Colonic mucosa (tissue), 4 donors: ENCODE measurements around the gene GZMB. TPM values are rescaled to one million over a fixed set of nuclear protein-coding genes. Genes with fewer than 3 reads are reported as not detected.

Experiments
- DNase-seq: peaks from one replicate; pipeline ENCODE4 v3.0.0-alpha.2; 2020
- H3K27ac ChIP-seq: fragments of 200-600 bp; one replicate; pipeline ENCODE4 v1.8.0; 2021
- H3K27me3 ChIP-seq: fragments of 200-600 bp; one replicate; pipeline ENCODE4 v1.8.0; 2021
- H3K36me3 ChIP-seq: fragments of 200-600 bp; one replicate; pipeline ENCODE4 v1.8.0; 2021
- H3K4me1 ChIP-seq: fragments of 200-600 bp; one replicate; pipeline ENCODE4 v1.8.0; 2021; ENCODE audit warnings: mild to moderate bottlenecking
- H3K4me3 ChIP-seq: fragments of 200-600 bp; one replicate; pipeline ENCODE4 v1.8.0; 2021
- H3K9ac ChIP-seq, 2 donors: one replicate each; pipeline ENCODE4 v1.7.0; 2013; ENCODE audit warnings: control low read depth in 2 of 2, low read depth in 2 of 2, low read length in 2 of 2
- H3K9me3 ChIP-seq: fragments of 200-600 bp; one replicate; pipeline ENCODE4 v1.8.0; 2021
- CTCF ChIP-seq: fragments of 200-600 bp; IDR thresholded peaks from one replicate; pipeline ENCODE4 v1.8.0; 2022; ENCODE audit warnings: antibody characterized with exemption, mild to moderate bottlenecking
- intact Hi-C: fragments of 100-400 bp; cut with DNase I; formaldehyde crosslinking; loops from one replicate; pipeline ENCODE4 v1.14.1; 2022
- total RNA-seq, 2 donors: library from RNA; stranded (reverse); fragmentation: NEBNext Ultra II Directional in 1 of 2; extraction: Animal tissue kit (Norgen Biotek cat#: 25700) in 1 of 2; gene quantifications; one replicate each; pipeline ENCODE4 v1.2.1, GENCODE V29; 2021
- donor health status: healthy.
- donor health status: DM: no; HTN: no; CAD: no.
- donor health status: DM: no; HTN: no; CAD: no.

GZMB gene
- total RNA-seq, 2 donors from 2014 or later, result 1.1 to 3.0 TPM

- no peaks in the 10 kb centered on the region for H3K4me1 ChIP-seq
- no peaks in the 10 kb centered on the region for H3K9me3 ChIP-seq
- H3K27ac ChIP-seq, result no peak overlapping the region
- H3K9ac ChIP-seq, result no peak overlapping the region
- H3K4me3 ChIP-seq, result no peak overlapping the region
- no peak for TF ChIP-seq CTCF
- no peak for DNase-seq
- H3K27me3 ChIP-seq, result no peaks in the 10 kb centered on the region
- H3K36me3 ChIP-seq, result no peaks in the 10 kb centered on the region
- intact Hi-C loops, result no loop called here
These were observed 2.1 kb downstream of the GZMB start for GRCh38 chr14:24631749-24632335.

- H3K27me3 ChIP-seq, result no peaks in the 10 kb centered on the region
- DNase-seq, result no peak
- H3K4me1 ChIP-seq, result no peaks in the 10 kb centered on the region
- H3K36me3 ChIP-seq, result no peaks in the 10 kb centered on the region
- H3K27ac ChIP-seq, result no peak overlapping the region
- H3K4me3 ChIP-seq, result no peak overlapping the region
- intact Hi-C loops, result no loop called here
- no peaks in the 10 kb centered on the region for H3K9me3 ChIP-seq
- TF ChIP-seq CTCF, result no peak
- no peak overlapping the region for H3K9ac ChIP-seq
These were observed 3.0 kb downstream of the GZMB start for GRCh38 chr14:24630872-24631477.

- H3K9ac ChIP-seq, result no peak overlapping the region
- DNase-seq, result no peak
- no peaks in the 10 kb centered on the region for H3K36me3 ChIP-seq
- no peak overlapping the region for H3K4me3 ChIP-seq
- no peak overlapping the region for H3K27ac ChIP-seq
- no peaks in the 10 kb centered on the region for H3K27me3 ChIP-seq
- no peaks in the 10 kb centered on the region for H3K9me3 ChIP-seq
- no peak for TF ChIP-seq CTCF
- intact Hi-C loops, result no loop called here
- H3K4me1 ChIP-seq, result no peaks in the 10 kb centered on the region
These were observed 3.7 kb downstream of the GZMB start for GRCh38 chr14:24630087-24630871.

- no peak overlapping the region for H3K27ac ChIP-seq
- H3K9me3 ChIP-seq, result no peaks in the 10 kb centered on the region
- H3K27me3 ChIP-seq, result no peaks in the 10 kb centered on the region
- H3K4me3 ChIP-seq, result no peak overlapping the region
- TF ChIP-seq CTCF, result no peak
- intact Hi-C loops, result no loop called here
- H3K9ac ChIP-seq, result no peak overlapping the region
- H3K36me3 ChIP-seq, result no peaks in the 10 kb centered on the region
- H3K4me1 ChIP-seq, result no peaks in the 10 kb centered on the region
- DNase-seq, result no peak
These were observed 4.5 kb downstream of the GZMB start for GRCh38 chr14:24629521-24629920.

- Histone ChIP-seq H3K4me1 (no peaks in the 10 kb centered on the region), H3K27ac (no peak overlapping the region), H3K9me3 (no peaks in the 10 kb centered on the region), H3K4me3 (no peak overlapping the region), H3K27me3 (no peaks in the 10 kb centered on the region), H3K36me3 (no peaks in the 10 kb centered on the region), H3K9ac (no peak overlapping the region)
- no peak for TF ChIP-seq CTCF
- DNase-seq, result no peak
- intact Hi-C loops, result no loop called here
These were observed 20.2 kb downstream of the GZMB start for GRCh38 chr14:24613747-24614146.
